WERI-Rb-1 (cell line): Measurements from ENCODE around the gene CD300H.
"Not testable (repeated sequence)": the region's sequence is repeated elsewhere in the genome, so short reads cannot be mapped to it uniquely, and the experiment has no call there.

Experiments used
- DNase-seq: peaks from one replicate; pipeline ENCODE4 v3.0.0-alpha.2; 2020
- H3K27ac ChIP-seq: fragments of 250-450 bp; sonication (Bioruptor Pico); 2 replicates; pipeline ENCODE4 v1.5.1; 2020; ENCODE audit warnings: mild to moderate bottlenecking, moderate library complexity
- H3K27me3 ChIP-seq: fragments of 250-450 bp; sonication (Bioruptor Pico); 2 replicates; pipeline ENCODE4 v1.5.1; 2021; ENCODE audit warnings: mild to moderate bottlenecking, low read depth, moderate library complexity; ENCODE audit not compliant: insufficient read depth, severe bottlenecking
- H3K36me3 ChIP-seq: fragments of 250-450 bp; sonication (Bioruptor Pico); 2 replicates; pipeline ENCODE4 v1.5.1; 2020; ENCODE audit warnings: mild to moderate bottlenecking, moderate library complexity
- H3K4me3 ChIP-seq: 2 replicates; pipeline ENCODE4 v1.5.1; 2011; ENCODE audit warnings: low read depth, mild to moderate bottlenecking, control low read depth, low read length
- H3K9me3 ChIP-seq: fragments of 250-450 bp; sonication (Bioruptor Pico); 2 replicates; pipeline ENCODE4 v1.5.1; 2021; ENCODE audit warnings: mild to moderate bottlenecking, moderate library complexity; ENCODE audit not compliant: severe bottlenecking
- TF ChIP-seq, protein P1 (sequence below): IDR thresholded peaks from 2 replicates; pipeline ENCODE4 v1.5.1; 2011; ENCODE audit warnings: low read depth, mild to moderate bottlenecking, control low read depth, inconsistent platforms, low read length

CD300H gene

DNA sequence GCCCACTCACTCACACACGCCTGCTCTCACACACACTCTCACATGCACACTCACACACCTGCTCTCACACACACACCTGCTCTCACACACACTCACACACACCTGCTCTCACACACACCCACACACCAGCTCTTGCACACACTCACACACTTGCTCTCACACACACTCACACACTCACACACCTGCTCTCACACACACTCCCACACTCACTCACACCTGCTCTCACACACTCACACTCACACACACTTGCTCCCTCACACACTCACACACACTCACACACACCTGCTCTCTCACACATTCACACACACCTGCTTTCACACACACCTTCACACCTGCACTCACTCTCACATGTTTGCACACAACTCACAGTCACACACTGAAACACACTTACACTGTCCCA, 4.0 kb downstream of the CD300H start:
- H3K4me3 ChIP-seq: no peak overlapping the region

DNA sequence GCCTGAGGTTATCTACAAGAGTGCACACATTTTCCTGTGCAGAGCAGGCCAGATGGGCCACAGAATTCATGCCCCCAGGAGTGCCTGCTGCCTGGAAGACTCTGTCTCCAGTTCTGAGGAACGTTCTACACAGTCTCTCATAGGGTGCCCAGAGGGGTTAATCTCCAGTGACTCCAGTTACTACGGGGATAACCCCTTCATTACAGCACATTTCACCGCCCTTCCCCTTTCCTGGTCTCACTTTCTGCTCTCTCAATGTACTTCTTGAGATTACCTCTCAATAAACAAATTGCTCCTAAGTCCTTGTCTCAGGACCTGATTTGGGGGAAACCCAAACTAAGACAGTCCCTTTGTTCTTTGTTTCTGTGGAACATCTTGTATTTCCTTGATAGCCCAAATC, 5.7 kb downstream of the CD300H start:
- no peak for DNase-seq
- no peak overlapping the region for H3K4me3 ChIP-seq
- peaks cover 97% of the 10 kb centered on the region for H3K27me3 ChIP-seq

More for the DNA sequence above, 4.0 kb downstream of the CD300H start:
- Histone ChIP-seq H3K9me3 (peaks cover 6% of the 10 kb centered on the region), H3K27me3 (peaks cover 95% of the 10 kb centered on the region), H3K27ac (no peak overlapping the region), H3K36me3 (no peaks in the 10 kb centered on the region)
- TF ChIP-seq, protein P1, sequence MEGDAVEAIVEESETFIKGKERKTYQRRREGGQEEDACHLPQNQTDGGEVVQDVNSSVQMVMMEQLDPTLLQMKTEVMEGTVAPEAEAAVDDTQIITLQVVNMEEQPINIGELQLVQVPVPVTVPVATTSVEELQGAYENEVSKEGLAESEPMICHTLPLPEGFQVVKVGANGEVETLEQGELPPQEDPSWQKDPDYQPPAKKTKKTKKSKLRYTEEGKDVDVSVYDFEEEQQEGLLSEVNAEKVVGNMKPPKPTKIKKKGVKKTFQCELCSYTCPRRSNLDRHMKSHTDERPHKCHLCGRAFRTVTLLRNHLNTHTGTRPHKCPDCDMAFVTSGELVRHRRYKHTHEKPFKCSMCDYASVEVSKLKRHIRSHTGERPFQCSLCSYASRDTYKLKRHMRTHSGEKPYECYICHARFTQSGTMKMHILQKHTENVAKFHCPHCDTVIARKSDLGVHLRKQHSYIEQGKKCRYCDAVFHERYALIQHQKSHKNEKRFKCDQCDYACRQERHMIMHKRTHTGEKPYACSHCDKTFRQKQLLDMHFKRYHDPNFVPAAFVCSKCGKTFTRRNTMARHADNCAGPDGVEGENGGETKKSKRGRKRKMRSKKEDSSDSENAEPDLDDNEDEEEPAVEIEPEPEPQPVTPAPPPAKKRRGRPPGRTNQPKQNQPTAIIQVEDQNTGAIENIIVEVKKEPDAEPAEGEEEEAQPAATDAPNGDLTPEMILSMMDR: no peak
- no peak for DNase-seq

DNA sequence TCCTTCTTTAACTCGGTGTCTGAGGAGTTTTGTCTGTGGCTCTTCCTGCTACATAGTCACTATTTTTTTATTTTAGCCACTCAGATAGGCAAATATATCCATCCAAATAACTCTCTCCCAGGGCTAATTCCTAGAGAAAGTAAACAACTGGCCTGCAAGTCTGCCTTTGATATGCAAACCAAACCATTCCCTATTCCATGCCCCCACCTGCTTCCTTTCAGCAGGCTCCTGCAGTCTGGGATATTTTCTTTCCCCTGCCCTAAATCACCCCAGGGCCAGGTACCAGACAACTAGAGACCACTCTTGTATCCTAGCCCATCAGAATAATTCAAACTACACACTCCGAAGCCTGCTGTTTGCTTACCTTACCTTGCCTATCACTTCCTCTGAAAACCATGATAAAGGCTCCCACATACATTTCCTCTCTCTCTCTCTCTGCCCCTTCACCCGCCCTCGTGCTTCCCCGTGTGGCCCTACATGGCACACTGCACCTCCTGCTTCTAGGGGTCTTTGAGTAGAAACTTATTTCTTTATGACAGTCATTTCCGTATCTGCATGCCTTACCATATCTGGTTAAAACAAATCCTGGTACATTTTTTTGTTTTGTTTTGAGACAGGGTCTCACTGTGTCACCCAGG, 8.3 kb downstream of the CD300H start:
- no peak overlapping the region for H3K27ac ChIP-seq
- no peak for DNase-seq
- TF ChIP-seq, protein P1: no peak
- H3K36me3 ChIP-seq: no peaks in the 10 kb centered on the region
- no peak overlapping the region for H3K4me3 ChIP-seq
- H3K27me3 ChIP-seq: peaks cover 100% of the 10 kb centered on the region
- H3K9me3 ChIP-seq: peaks cover 11% of the 10 kb centered on the region

More for the DNA sequence above, 5.7 kb downstream of the CD300H start:
- no peak overlapping the region for H3K27ac ChIP-seq
- peaks cover 6% of the 10 kb centered on the region for H3K9me3 ChIP-seq
- no peaks in the 10 kb centered on the region for H3K36me3 ChIP-seq
- TF ChIP-seq, protein P1: no peak

DNA sequence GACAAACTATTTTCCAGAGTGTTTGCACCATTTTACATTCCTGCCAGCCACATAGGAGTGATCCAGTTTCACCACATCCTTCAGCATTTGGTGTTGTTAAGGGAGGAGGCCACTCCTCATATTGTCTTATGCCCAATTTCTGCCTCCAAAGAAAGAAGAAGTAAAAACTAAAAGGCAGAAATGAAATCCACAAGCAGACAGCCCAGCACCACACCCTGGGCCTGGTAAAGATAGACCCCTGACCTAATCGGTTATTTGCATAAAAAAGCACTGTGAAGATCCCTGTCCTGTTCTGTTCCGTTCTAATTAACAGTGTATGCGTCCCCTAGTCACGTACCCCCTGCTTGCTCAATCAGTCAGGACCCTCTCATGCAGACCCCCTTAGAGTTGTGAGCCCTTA, 8.9 kb downstream of the CD300H start:
- peaks cover 11% of the 10 kb centered on the region for H3K9me3 ChIP-seq
- H3K4me3 ChIP-seq, H3K36me3 ChIP-seq, H3K27ac ChIP-seq, DNase-seq: not testable (repeated sequence)
- peaks cover 100% of the 10 kb centered on the region for H3K27me3 ChIP-seq

DNA sequence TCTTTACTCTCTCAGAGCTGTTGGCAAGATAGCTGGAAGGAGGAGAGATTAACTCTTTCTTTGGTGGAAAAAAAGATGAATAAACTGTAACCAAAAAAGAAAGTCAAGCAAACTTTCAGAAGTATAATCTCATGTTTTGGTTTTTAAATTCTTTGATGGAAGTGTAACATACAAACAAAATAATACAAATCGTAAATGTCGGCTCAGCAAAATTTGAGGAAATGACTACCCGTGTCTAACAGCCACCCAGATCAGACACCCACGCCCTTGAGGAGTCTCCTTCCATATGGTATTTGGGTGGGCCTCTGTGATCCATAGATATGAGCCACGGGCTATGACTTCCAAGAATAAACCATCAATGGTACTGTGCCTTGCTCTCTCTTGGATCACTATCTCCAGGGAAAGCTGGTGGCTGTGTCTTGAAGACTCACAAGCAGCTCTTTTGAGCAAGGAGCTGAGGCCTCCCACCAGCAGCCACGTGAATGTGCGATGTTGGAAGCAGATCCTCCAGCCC, 11.8 kb downstream of the CD300H start:
- no peaks in the 10 kb centered on the region for H3K36me3 ChIP-seq
- H3K4me3 ChIP-seq: no peak overlapping the region
- TF ChIP-seq, protein P1: no peak
- H3K27ac ChIP-seq: no peak overlapping the region
- H3K9me3 ChIP-seq: peaks cover 9% of the 10 kb centered on the region
- H3K27me3 ChIP-seq: peaks cover 100% of the 10 kb centered on the region
- DNase-seq: no peak

DNA sequence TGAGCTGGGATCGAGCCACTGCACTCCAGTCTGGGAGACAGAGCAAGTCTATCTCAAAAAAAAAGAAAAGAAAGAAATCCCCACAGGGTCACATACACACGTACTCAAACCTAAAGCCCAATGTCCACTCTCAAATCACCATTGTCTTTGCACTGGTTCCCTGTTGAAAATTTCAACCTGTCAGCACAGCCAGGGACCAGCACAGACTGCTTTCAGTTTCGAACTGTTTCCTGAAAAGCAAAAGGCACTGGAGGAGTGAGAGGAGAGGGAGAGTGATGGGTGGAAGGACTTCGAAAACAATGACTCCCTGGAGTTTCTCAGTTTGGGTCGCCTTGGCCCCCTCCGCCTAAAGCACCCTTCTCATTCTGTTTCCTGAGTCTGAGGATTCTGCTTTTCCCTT, 12.4 kb downstream of the CD300H start:
- TF ChIP-seq, protein P1: no peak
- peaks cover 100% of the 10 kb centered on the region for H3K27me3 ChIP-seq
- H3K27ac ChIP-seq: no peak overlapping the region
- DNase-seq: no peak
- peaks cover 9% of the 10 kb centered on the region for H3K9me3 ChIP-seq
- H3K4me3 ChIP-seq: no peak overlapping the region
- H3K36me3 ChIP-seq: no peaks in the 10 kb centered on the region
